Measurements from ENCODE around the gene ACTN4.
"Not testable (repeated sequence)": the region's sequence is repeated elsewhere in the genome, so short reads cannot be mapped to it uniquely, and the experiment has no call there.

ACTN4 gene

GRCh38 chr19:38770228-38770948 is 122.9 kb downstream of the ACTN4 start:
- DNase-seq (ENCODE audit: low spot score) = not testable (repeated sequence)

GRCh38 chr19:38770949-38771275 is 123.5 kb downstream of the ACTN4 start:
- not testable (repeated sequence) for DNase-seq (ENCODE audit: low spot score)

GRCh38 chr19:38771569-38771968 is 124.1 kb downstream of the ACTN4 start:
- not testable (repeated sequence) for DNase-seq (ENCODE audit: low spot score)

- DNase-seq (ENCODE audit: low spot score) = no peak
Observed at GRCh38 chr19:38773469-38774177, 126.2 kb downstream of the ACTN4 start, which contains the start of gene LGALS7. TSS of gene LGALS7 (minus strand) at chr19:38773517. CDS start at chr19:38773492, 25 bp downstream.

- DNase-seq (ENCODE audit: low spot score) = no peak
Observed at GRCh38 chr19:38774181-38774950, 126.9 kb downstream of the ACTN4 start.

- DNase-seq (ENCODE audit: low spot score) = no peak
Observed at GRCh38 chr19:38778733-38779132, 131.3 kb downstream of the ACTN4 start.

- DNase-seq (ENCODE audit: low spot score) = no peak
Observed at GRCh38 chr19:38780443-38780842, 133.0 kb downstream of the ACTN4 start.

GRCh38 chr19:38781058-38781457 is 133.6 kb downstream of the ACTN4 start:
- DNase-seq (ENCODE audit: low spot score) = no peak

All from AG08395 (cell line).